ENCODE measurements around the gene IGSF9B.

DNA sequence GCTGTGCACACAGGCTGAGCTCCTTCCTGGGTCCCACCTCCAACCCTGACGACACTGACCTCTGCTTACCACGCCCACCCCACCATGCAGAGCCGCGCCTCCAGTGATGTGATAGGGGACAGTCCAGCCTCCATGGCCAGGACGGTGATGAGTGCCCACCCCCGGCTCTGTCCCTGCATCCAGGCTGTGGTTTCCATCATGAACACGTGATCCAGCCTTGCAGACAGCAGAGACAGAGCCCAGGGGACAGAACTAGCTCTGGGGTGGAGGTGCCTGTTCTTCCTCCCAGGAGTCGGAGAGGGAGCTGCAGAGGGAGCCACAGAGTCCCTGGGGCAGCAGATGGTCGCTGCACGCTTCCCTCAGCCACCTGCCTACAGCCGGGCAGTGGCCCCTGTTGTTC is 42.6 kb upstream of the IGSF9B start:
- TF ChIP-seq, protein P1, sequence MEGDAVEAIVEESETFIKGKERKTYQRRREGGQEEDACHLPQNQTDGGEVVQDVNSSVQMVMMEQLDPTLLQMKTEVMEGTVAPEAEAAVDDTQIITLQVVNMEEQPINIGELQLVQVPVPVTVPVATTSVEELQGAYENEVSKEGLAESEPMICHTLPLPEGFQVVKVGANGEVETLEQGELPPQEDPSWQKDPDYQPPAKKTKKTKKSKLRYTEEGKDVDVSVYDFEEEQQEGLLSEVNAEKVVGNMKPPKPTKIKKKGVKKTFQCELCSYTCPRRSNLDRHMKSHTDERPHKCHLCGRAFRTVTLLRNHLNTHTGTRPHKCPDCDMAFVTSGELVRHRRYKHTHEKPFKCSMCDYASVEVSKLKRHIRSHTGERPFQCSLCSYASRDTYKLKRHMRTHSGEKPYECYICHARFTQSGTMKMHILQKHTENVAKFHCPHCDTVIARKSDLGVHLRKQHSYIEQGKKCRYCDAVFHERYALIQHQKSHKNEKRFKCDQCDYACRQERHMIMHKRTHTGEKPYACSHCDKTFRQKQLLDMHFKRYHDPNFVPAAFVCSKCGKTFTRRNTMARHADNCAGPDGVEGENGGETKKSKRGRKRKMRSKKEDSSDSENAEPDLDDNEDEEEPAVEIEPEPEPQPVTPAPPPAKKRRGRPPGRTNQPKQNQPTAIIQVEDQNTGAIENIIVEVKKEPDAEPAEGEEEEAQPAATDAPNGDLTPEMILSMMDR (IDR thresholded peaks at IDR 0.05), result no peak
- TF ChIP-seq POLR2A (IDR thresholded peaks at IDR 0.05), result no peak

All from body of pancreas (tissue), 4 donors.